ENCODE results near the gene CPNE4.

CPNE4 gene

GRCh38 chr3:131883086-131883485, 151.7 kb downstream of the CPNE4 start:
- DNase-seq (ENCODE audit: low read depth, low spot score): no peak

- DNase-seq (ENCODE audit: low read depth, low spot score): no peak
Observed at GRCh38 chr3:131881777-131882176, 153.0 kb downstream of the CPNE4 start.

GRCh38 chr3:131880948-131881347, 153.9 kb downstream of the CPNE4 start:
- DNase-seq (ENCODE audit: low read depth, low spot score): no peak

GRCh38 chr3:131868203-131868602, 166.6 kb downstream of the CPNE4 start:
- no peak for DNase-seq (ENCODE audit: low read depth, low spot score)

GRCh38 chr3:131856171-131856570, 178.6 kb downstream of the CPNE4 start:
- no peak for DNase-seq (ENCODE audit: low read depth, low spot score)

- no peak for DNase-seq (ENCODE audit: low read depth, low spot score)
Observed at GRCh38 chr3:131850223-131850622, 184.6 kb downstream of the CPNE4 start.

GRCh38 chr3:131849616-131850015, 185.2 kb downstream of the CPNE4 start:
- no peak for DNase-seq (ENCODE audit: low read depth, low spot score)

GRCh38 chr3:131847966-131848510, 186.8 kb downstream of the CPNE4 start:
- no peak for DNase-seq (ENCODE audit: low read depth, low spot score)

- no peak for DNase-seq (ENCODE audit: low read depth, low spot score)
Observed at GRCh38 chr3:131846296-131846924, 188.4 kb downstream of the CPNE4 start.

GRCh38 chr3:131843174-131843573, 191.6 kb downstream of the CPNE4 start:
- DNase-seq (ENCODE audit: low read depth, low spot score): no peak

- DNase-seq (ENCODE audit: low read depth, low spot score): no peak
Observed at GRCh38 chr3:131840156-131840797, 194.5 kb downstream of the CPNE4 start.

- DNase-seq (ENCODE audit: low read depth, low spot score): no peak
Observed at GRCh38 chr3:131835906-131836305, 198.9 kb downstream of the CPNE4 start.

GRCh38 chr3:131831608-131832007, 203.2 kb downstream of the CPNE4 start:
- DNase-seq (ENCODE audit: low read depth, low spot score): no peak

GRCh38 chr3:131821191-131821762, 213.5 kb downstream of the CPNE4 start:
- no peak for DNase-seq (ENCODE audit: low read depth, low spot score)

- no peak for DNase-seq (ENCODE audit: low read depth, low spot score)
Observed at GRCh38 chr3:131819381-131820055, 215.3 kb downstream of the CPNE4 start.

- no peak for DNase-seq (ENCODE audit: low read depth, low spot score)
Observed at GRCh38 chr3:131812433-131812832, 222.4 kb downstream of the CPNE4 start.

GRCh38 chr3:131811481-131811880, 223.3 kb downstream of the CPNE4 start:
- DNase-seq (ENCODE audit: low read depth, low spot score): no peak

- DNase-seq (ENCODE audit: low read depth, low spot score): no peak
Observed at GRCh38 chr3:131807822-131808221, 227.0 kb downstream of the CPNE4 start.

- no peak for DNase-seq (ENCODE audit: low read depth, low spot score)
Observed at GRCh38 chr3:131806736-131807135, 228.1 kb downstream of the CPNE4 start.

- no peak for DNase-seq (ENCODE audit: low read depth, low spot score)
Observed at GRCh38 chr3:131804565-131805133, 230.2 kb downstream of the CPNE4 start.

GRCh38 chr3:131803113-131803512, 231.7 kb downstream of the CPNE4 start:
- no peak for DNase-seq (ENCODE audit: low read depth, low spot score)

GRCh38 chr3:131802029-131802428, 232.8 kb downstream of the CPNE4 start:
- DNase-seq (ENCODE audit: low read depth, low spot score): no peak
